ENCODE results near the gene POLR2E. TPM values are rescaled to one million over a fixed set of nuclear protein-coding genes. Genes with fewer than 3 reads are reported as not detected.

Gene POLR2E
- total RNA-seq, 1 experiment from 2014 or later, result 261 TPM

GRCh38 chr19:1123885-1124677, 28.9 kb upstream of the POLR2E start:
- H3K4me1 Mint-ChIP-seq, result peaks cover 2 to 7% of the 10 kb centered on the region in 2 experiments; a peak in 3 of 4 replicates
- Histone ChIP-seq H3K23ac (ENCODE audit: insufficient read length, low read depth, low read length) (no peak overlapping the region), H3K27ac (ENCODE audit: insufficient read length, low read depth, low read length) (no peak overlapping the region), H3K79me2 (ENCODE audit: insufficient read depth, low read length) (no peaks in the 10 kb centered on the region), H3K23me2 (ENCODE audit: insufficient read length, low read depth, low read length, poor library complexity, severe bottlenecking) (no peaks in the 10 kb centered on the region), H4K5ac (ENCODE audit: insufficient read length, low read depth, low read length) (no peak overlapping the region), H3K4me2 (ENCODE audit: insufficient read depth, insufficient read length, low read length) (no peak overlapping the region), H3K27me3 (ENCODE audit: insufficient read depth, low read length) (no peaks in the 10 kb centered on the region), H3K4me1 (ENCODE audit: insufficient read depth, low read length) (no peaks in the 10 kb centered on the region), H4K20me1 (ENCODE audit: control insufficient read depth, insufficient read depth, insufficient read length) (no peaks in the 10 kb centered on the region), H2BK12ac (ENCODE audit: insufficient read length, low read depth, low read length) (no peak overlapping the region), H3T11ph (ENCODE audit: low read length) (no peak overlapping the region), H3K79me1 (ENCODE audit: insufficient read depth, low read depth, low read length, poor library complexity, severe bottlenecking) (no peaks in the 10 kb centered on the region), H2AFZ (ENCODE audit: low read length) (no peak overlapping the region), H3K56ac (ENCODE audit: insufficient read length, low read depth, low read length) (no peak overlapping the region), H3K18ac (ENCODE audit: insufficient read length, low read depth, low read length) (no peak overlapping the region), H3K9ac (ENCODE audit: extremely low read depth, insufficient read length, low read length) (no peak overlapping the region), H4K91ac (ENCODE audit: insufficient read length, low read depth, low read length) (no peak overlapping the region), H2BK15ac (ENCODE audit: low read depth, low read length) (no peak overlapping the region), H3K14ac (ENCODE audit: insufficient read depth, low read length) (no peak overlapping the region), H2BK120ac (ENCODE audit: low read depth, low read length, poor library complexity, severe bottlenecking) (no peak overlapping the region), H3K4ac (ENCODE audit: low read depth, low read length) (no peak overlapping the region), H2BK20ac (ENCODE audit: low read depth, low read length, poor library complexity, severe bottlenecking) (no peak overlapping the region), H2AK5ac (ENCODE audit: insufficient read length, low read length) (no peak overlapping the region), H4K8ac (replicated peaks; ENCODE audit: insufficient read length, low read depth, low read length) (no peak overlapping the region), H3K9me3 (ENCODE audit: control insufficient read depth, low read depth, low read length) (no peaks in the 10 kb centered on the region), H2BK5ac (ENCODE audit: insufficient read length, low read length) (no peak overlapping the region)
- no peak for TF ChIP-seq CTCF (conservative IDR thresholded peaks at IDR 0.05)
- no peak for DNase-seq
- no peak overlapping the region; a peak in 1 of 5 replicates for H3K4me3 Mint-ChIP-seq
- peaks cover 10 to 39% (median 28%) of the 10 kb centered on the region in 3 experiments; a peak in 6 of 7 replicates for H3K36me3 Mint-ChIP-seq (ENCODE audit: insufficient read depth in 1 of 3, low read depth in 3 of 3)
- H3K9me3 Mint-ChIP-seq, result no peaks in the 10 kb centered on the region; a peak in 1 of 5 replicates
- no peaks in the 10 kb centered on the region for H3K27me3 Mint-ChIP-seq (ENCODE audit: low read depth)
- H3K27ac Mint-ChIP-seq, result peak overlapping the region in 1 of 3 experiments; percentile 66; a peak in 1 of 7 replicates
- WGBS (ENCODE audit: extremely low coverage, insufficient read length, low lambda C conversion rate), result no CpG with 5 or more reads among the region's 23 CpGs
